NCI-H2081 (cell line): ENCODE measurements around the gene PDGFA.

Experiments used
- DNase-seq, 2 experiments: peaks; one replicate each; lab custom pipeline; 2025; lab: John Stamatoyannopoulos, UW

Gene PDGFA

GRCh38 chr7:459584-460373 is 59.9 kb downstream of the PDGFA start:
- DNase-seq, result no peak

GRCh38 chr7:458511-459245 is 61.0 kb downstream of the PDGFA start:
- DNase-seq, result no peak

- no peak for DNase-seq
Observed at GRCh38 chr7:457814-458510, 61.7 kb downstream of the PDGFA start.

- peak; percentile 66 to 67 for DNase-seq
Observed at GRCh38 chr7:455110-455928, 64.3 kb downstream of the PDGFA start.

GRCh38 chr7:454356-455109 is 65.1 kb downstream of the PDGFA start:
- no peak for DNase-seq

- DNase-seq, result no peak
Observed at GRCh38 chr7:453597-454306, 65.9 kb downstream of the PDGFA start.

- no peak for DNase-seq
Observed at GRCh38 chr7:452791-453455, 66.7 kb downstream of the PDGFA start.

- DNase-seq, result no peak
Observed at GRCh38 chr7:452226-452751, 67.4 kb downstream of the PDGFA start.

GRCh38 chr7:451255-452225 is 68.1 kb downstream of the PDGFA start:
- no peak for DNase-seq

- no peak for DNase-seq
Observed at GRCh38 chr7:450741-451140, 68.9 kb downstream of the PDGFA start.

- no peak for DNase-seq
Observed at GRCh38 chr7:450036-450435, 69.6 kb downstream of the PDGFA start.

- no peak for DNase-seq
Observed at GRCh38 chr7:449324-450019, 70.2 kb downstream of the PDGFA start.

- no peak for DNase-seq
Observed at GRCh38 chr7:447523-447922, 72.1 kb downstream of the PDGFA start.
